GM18498 (cell line): ENCODE data around the gene GNAZ.

Experiments
- ATAC-seq: cut with Tn5 transposase; IDR thresholded peaks from one replicate; pipeline ENCODE4 v1.9.1; 2021; ENCODE audit warnings: mild to moderate bottlenecking, moderate library complexity; ENCODE audit not compliant: unreplicated experiment

Gene GNAZ

GRCh38 chr22:23150762-23151161, 80.4 kb downstream of the GNAZ start:
- ATAC-seq, result no peak

DNA sequence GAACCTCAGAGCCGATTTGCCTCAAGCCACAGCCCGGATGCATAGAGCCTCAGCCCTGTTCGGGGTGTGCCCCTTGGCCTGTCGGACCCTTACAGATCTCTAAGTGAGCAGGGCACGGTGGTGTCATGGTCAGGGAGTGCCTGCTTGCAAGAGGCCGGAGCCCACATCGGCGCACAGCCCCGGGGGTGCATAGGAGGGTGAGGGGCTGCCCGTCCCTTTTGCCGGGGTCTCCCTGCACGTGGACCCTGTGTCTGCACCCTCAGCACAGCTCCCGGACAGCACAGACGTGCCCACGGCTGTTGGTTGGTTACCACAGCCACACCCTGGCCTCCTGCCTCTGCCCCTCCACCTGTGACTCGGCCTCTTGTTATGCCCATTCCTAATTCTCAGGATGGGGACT, 81.5 kb downstream of the GNAZ start:
- no peak for ATAC-seq

- ATAC-seq, result no peak
Measured at GRCh38 chr22:23152238-23153114, 82.2 kb downstream of the GNAZ start.

- no peak for ATAC-seq
Measured at GRCh38 chr22:23153994-23154393, 83.7 kb downstream of the GNAZ start.

DNA sequence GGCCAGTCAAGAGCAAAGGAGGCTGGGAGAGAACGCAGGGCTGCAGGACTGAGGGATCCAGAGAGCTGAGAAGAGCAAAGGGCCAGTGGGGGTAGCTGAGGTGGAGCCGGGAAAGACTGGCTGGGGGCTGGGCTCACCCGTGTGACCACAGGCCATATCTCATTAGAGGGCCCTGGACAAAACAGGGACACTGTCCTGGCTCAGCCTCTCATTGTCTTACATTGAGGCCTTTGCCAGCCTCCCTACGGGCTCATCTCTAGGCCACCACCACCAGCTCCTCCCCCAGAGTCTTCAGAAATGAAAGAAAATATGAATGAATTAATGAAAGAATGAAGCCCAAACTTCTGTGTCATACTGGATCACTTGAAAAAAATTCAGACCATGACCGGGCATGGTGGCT, 84.1 kb downstream of the GNAZ start:
- no peak for ATAC-seq

DNA sequence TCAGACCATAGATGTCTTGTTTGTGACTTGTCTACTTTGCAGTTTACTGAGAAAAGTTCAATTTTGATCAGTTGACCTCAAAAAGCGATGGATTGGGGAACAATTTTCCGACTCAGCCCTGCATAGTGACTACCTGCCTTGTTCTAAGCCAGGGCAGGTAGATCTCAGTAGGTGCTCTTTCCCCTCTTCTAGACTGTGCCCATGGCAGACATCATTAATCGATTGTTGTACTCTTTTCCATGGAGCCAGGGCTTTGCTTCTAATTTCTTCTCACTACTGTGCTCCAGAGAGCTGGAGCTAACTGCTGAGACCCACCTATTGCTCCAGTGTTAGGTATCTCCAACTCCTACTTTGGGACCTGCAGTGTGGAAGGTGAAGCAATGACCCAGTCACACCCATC, 84.8 kb downstream of the GNAZ start:
- no peak for ATAC-seq

DNA sequence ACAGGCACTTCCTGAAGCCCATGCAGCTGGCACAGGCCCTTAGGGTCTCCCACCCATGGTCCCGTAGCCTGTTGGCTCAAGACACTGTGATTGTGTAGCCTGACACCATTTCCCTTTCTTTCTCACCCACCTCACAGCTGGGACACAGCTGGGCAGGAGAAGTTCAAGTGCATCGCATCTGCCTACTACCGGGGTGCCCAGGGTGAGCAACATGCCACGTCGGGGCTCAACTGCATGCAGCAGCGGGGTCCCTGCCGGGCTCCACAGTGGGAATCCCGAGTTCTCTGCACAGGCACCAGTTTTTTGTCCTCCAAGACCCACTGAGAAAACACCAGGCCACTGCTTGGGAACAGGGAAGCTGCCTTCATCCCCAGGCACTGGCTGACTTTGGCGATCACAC, 85.5 kb downstream of the GNAZ start:
- ATAC-seq, result no peak

- ATAC-seq, result no peak
Measured at GRCh38 chr22:23156286-23156685, 86.0 kb downstream of the GNAZ start.

DNA sequence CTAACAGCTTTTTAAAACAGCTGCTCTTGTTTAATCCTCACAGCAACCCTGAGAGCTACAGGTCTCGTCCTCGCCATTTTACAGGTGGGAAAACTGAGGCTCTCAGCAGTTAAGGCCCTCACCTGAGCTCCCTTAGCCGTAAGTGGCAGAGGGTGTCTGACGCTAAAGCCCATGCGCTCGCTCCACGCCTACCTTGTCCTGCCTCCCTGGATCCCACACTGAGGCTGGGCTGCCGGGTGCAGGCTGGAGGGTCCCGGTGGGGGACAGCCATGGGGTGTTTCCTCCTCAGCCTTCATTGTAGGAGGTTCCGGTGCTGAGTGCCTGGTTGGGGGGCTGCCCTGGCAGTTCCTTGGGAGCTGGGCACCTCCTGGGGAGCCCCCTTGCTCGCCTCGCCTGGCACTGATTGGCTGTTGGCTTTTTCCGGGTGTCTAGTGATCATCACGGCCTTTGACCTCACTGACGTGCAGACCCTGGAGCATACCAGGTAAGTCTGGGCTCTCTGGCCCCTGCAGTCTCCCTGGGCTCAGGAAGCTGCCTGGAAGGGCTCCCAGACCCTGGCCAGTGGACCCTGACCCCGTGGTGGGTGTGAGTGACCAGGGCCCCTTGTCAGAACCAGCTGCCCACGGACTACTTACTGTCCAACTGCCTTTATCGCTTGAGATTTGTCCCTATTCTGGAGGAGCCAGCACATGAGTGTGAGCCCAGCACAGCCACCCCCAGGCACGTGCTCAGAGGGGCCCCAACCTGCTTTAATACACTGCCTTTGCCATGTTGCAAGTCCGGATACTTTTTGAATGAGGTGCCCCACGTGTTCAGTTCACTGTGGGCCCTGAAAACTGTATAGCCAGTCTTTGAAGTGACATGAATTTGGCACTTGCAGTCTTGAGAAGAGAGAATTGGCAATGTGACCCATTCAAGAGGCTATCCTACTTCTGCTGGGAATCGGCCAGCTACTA, 87.5 kb downstream of the GNAZ start:
- no peak for ATAC-seq

- no peak for ATAC-seq
Measured at GRCh38 chr22:23158516-23159290, 88.4 kb downstream of the GNAZ start.

- no peak for ATAC-seq
Measured at GRCh38 chr22:23159291-23159630, 88.9 kb downstream of the GNAZ start.

GRCh38 chr22:23161029-23161428, 90.7 kb downstream of the GNAZ start:
- ATAC-seq, result no peak

DNA sequence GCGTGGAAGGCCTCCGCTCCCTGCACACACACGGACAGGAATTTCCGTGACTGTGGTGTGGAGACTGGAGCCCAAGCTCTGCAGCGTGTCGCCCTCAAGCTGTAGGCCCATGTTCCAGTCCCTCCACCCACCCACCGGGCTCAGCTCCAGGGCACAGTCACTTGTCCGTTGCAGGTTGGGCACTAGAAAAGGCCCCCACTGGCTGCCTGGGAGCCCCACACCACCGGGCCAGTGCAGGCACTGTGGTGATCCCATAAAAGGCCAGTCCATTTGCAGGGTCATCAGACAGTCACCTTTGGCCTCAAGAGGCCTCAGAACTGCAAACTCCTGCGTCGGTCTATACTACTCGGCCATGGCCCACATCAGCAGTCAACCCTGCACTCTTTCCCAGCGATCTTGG, 91.3 kb downstream of the GNAZ start:
- no peak for ATAC-seq

DNA sequence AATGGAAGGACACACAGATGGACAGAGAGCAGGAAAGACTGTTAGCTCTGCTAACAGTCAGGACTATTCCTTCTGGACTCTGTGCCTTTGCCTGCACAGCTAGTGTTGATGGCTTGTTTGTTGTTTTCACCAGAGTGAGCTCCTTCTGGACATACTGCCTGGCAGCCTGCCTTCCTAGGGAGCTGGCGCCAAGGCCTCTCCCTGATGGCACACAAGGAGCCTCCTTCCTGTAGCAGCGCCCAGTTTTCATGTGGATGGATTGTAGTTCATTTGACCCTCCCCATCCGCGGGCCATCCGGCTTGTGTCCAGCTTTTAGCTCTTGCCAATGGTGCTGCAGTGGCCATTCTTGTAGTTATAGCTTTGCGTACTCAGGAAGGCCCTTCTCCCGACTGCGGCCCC, 93.3 kb downstream of the GNAZ start:
- no peak for ATAC-seq

DNA sequence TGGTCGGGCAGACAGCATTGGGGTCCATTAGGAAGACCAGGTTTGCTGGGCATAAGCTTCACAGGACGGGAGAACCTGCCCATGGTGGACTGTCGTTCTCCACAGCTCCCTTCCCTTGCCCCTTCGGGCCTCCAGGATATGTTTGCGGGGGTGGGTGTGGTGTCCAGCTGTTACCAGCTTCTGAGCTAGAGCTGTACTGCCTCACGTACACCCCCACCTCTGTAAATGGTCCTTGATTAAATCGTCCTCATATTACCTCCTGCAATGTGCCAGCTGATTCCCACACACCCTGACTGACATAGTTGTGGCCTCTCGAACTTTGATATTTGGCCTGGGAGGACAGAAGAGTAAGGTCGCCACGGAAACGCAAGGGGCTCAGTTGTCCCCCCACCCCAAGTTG, 93.8 kb downstream of the GNAZ start:
- no peak for ATAC-seq

- ATAC-seq, result no peak
Measured at GRCh38 chr22:23166042-23166831, 95.9 kb downstream of the GNAZ start.

DNA sequence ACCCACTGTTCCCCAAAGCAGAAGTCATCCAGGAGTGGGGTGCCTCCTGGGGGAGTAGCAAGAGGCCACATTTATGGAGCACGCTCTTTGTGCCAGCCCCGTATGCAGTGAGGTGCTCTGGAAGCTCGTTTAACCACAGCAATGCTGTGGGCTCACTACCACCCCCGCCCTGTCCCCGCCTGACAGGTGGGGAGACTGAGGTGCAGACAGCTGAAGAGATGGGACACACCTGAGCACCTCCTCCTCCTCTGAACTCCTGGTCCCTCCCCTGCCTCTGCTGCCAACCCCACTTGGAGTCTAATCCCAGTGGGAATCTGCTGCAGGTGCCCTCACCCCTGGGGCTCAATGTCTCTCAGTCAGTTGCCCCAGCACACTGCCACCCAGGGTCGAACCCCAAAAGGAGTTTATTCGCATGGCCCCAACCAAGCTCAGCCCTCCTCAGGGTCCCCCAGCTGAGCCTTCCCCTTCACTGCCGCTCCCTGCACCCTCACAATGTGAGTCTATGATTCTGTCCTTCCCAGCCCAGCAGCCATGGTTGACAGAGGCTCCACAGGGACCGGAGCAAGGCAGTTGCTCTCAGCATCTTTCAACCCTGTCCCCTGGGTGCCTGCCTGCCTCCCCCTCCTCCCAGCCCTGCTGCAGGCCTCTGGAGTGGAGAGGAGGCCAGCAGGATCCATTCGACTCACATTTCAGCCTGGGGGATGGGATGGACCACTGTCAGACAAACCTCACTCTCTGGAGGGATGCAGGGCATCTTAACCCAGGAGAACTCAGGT, 96.7 kb downstream of the GNAZ start:
- ATAC-seq, result no peak

GRCh38 chr22:23168391-23169042, 98.2 kb downstream of the GNAZ start:
- no peak for ATAC-seq

DNA sequence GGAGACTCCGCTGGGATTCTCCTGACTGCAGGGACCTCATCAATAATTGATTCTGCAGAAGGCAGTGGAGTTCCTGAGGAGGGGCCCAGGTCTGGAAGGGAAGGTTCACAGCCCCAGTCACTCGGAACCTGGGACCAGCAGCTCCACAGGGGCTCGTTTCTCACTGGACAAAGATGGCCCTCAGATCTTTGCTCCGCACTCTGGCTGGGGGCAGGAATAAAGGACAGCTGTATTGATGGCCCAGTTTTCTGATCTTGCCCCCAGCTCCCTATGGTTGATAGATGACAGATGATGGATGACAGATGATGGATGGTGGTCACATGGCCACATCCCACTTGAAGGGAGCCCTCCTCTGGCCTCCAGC, 98.7 kb downstream of the GNAZ start:
- no peak for ATAC-seq
